PFSK-1 (cell line): Measurements from ENCODE around the gene MSL3B.

Source experiments
- FOXP2 ChIP-seq: optimal IDR thresholded peaks from 2 replicates; pipeline ENCODE3; 2011; ENCODE audit warnings: borderline replicate concordance, control low read depth, inconsistent platforms; ENCODE audit not compliant: insufficient read depth; ENCODE audit errors: extremely low read length, extremely low read depth
- POLR2AphosphoS5 ChIP-seq: IDR thresholded peaks from 2 replicates; pipeline ENCODE4 v1.6.1; 2012; ENCODE audit warnings: low read depth, mild to moderate bottlenecking, control low read depth, low read length, moderate library complexity
- REST ChIP-seq, 2 experiments: IDR thresholded peaks; 2 replicates each; pipeline versions ENCODE4 v1.6.1 to v1.8.0; 2011 to 2012; ENCODE audit warnings: low read depth in 2 of 2, low read length in 2 of 2, control low read depth in 1 of 2, inconsistent platforms in 1 of 2, mild to moderate bottlenecking in 1 of 2, moderate library complexity in 1 of 2; ENCODE audit not compliant: insufficient read depth in 1 of 2
- SIN3A ChIP-seq: IDR thresholded peaks from 2 replicates; pipeline ENCODE4 v1.6.1; 2012; ENCODE audit warnings: mild to moderate bottlenecking, low read length, moderate library complexity, borderline replicate concordance; ENCODE audit not compliant: insufficient read depth
- TAF1 ChIP-seq: IDR thresholded peaks from 2 replicates; pipeline ENCODE4 v1.6.1; 2012; ENCODE audit warnings: low read length, control low read depth, borderline replicate concordance; ENCODE audit not compliant: insufficient read depth

- no peak for TF ChIP-seq POLR2AphosphoS5
- TF ChIP-seq TAF1 = no peak
- TF ChIP-seq FOXP2 = no peak
- TF ChIP-seq REST (IDR thresholded peaks at IDR 0.05; ENCODE audit: insufficient read depth in 1 of 2, low read depth in 2 of 2, low read length in 2 of 2) = no peak
- TF ChIP-seq SIN3A = no peak
Observed at GRCh38 chr2:233855345-233855744, 12.8 kb downstream of the MSL3B start.
